SK-N-MC (cell line): ENCODE measurements around the gene IRGC.

Source experiments
- EZH2 ChIP-seq: fragments of 200-600 bp; sonication (generic); IDR thresholded peaks from one replicate; pipeline ENCODE4 v1.6.1; 2017; ENCODE audit warnings: antibody characterized with exemption
- POLR2AphosphoS5 ChIP-seq: IDR thresholded peaks from 2 replicates; pipeline ENCODE4 v1.6.1; 2012; ENCODE audit warnings: mild to moderate bottlenecking, low read depth, low read length, borderline replicate concordance

- TF ChIP-seq POLR2AphosphoS5 (no peak), EZH2 (no peak)
Measured at GRCh38 chr19:43694553-43694952, 21.3 kb upstream of the IRGC start.
